NOMO-1 treated with dmso at 0.1 percent for 144 hours (cell line): ENCODE results near the gene IPCEF1.

Source experiments
- DNase-seq: peaks from one replicate; lab custom pipeline; 2025; ENCODE audit not compliant: unreplicated experiment; lab: John Stamatoyannopoulos, UW

The IPCEF1 gene

DNA sequence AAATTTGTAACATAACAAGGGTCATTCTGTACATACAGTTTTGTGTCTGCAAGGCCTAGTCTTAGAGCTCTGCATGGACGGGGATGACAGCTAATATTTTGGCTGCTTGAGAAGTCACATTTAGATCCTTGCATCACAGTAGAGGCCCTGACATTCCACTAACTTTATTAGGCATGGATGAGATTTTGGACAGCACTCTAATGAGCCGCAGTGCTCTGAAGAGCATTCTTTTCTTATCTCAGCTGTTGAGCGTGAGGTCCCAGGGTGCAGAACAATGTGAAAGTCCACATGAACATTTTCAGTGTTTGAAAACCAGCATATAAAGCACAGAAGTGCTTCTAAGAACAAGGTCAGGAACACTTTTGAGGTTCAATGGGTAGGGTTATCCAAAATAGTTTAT, 58.9 kb downstream of the IPCEF1 start:
- no peak for DNase-seq

DNA sequence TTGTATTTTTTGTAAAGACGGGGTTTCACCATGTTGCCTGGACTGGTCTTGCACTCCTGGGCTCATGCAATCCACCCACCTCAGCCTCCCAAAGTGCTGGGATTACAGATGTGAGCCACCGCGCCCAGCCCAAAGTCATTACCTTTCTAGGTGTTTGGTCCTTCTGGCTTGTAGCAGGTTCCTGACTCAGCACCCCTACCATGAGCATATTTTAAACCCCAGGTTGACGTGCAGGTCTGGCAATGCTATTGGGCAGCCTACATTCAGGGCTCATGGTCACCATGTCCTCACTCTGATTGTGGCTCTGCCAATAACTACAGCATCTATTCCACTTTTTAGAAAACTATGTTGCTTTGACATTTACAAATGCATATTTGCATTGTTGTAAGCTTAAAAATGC, 59.4 kb downstream of the IPCEF1 start:
- no peak for DNase-seq

DNA sequence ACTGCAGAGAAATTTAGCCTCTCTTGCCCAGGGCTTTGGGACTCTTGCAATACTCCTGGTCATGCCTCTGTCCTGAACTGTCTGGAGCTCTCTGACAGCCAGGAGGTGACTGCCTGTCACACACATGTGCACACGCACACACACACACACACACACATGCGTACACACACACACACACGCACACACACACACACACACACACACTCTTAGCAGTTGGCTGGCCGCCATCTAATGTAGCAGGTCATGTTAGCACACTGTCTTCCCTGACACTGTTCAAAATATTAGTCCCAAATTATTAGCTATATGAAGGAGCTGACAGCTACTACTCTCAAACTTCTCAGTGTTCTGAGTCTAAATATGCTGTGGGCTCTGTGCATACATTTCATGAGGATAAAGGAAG, 60.9 kb downstream of the IPCEF1 start:
- no peak for DNase-seq

DNA sequence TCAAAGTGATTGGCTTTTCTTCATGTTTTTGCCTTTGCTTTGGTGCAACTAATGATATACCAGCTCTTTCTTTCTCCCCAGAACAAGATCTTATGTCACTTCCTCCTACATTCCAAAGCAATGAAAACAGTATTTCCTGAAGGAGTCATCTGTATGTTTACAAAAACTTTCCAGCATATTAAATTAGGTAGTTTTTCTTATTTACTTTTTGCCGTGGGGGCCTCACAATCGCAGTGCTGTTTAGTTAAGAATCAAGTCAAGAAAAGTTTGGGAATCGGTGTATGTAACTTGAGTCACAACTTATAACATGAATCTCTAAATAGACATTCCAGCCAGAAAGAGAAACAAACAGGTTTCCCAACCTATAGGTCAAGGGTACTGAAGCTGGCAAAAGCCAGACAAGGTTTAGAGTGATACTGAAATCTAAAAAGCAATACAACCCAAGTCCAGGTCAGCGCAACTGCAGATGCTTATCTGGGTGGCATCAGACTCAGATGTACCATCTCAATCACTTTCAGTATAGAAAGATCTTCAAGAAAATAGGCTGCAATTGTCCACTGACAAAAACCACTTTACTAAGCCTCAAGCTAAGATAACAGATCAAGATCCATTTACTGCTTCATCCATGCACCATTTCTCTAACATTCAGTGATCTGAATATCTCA, 63.6 kb downstream of the IPCEF1 start:
- DNase-seq = no peak

DNA sequence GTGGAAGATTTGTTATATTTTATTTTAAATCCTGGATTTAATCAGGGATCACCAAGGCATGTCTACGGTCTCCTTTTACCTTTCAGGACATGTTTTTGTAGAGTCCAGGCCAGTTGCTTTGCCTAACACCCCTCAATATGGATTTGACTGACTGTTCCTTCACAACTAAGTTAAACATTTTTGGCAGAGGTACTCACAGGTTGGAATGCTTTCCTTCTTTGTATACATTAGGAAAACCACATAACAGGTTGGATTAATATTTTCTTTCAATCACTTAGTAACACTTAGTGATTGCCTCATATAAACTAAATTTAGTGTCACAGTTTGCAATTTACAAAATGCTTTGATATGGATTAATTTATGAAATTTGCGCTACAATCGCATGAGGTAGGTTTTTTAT, 64.5 kb downstream of the IPCEF1 start:
- no peak for DNase-seq

DNA sequence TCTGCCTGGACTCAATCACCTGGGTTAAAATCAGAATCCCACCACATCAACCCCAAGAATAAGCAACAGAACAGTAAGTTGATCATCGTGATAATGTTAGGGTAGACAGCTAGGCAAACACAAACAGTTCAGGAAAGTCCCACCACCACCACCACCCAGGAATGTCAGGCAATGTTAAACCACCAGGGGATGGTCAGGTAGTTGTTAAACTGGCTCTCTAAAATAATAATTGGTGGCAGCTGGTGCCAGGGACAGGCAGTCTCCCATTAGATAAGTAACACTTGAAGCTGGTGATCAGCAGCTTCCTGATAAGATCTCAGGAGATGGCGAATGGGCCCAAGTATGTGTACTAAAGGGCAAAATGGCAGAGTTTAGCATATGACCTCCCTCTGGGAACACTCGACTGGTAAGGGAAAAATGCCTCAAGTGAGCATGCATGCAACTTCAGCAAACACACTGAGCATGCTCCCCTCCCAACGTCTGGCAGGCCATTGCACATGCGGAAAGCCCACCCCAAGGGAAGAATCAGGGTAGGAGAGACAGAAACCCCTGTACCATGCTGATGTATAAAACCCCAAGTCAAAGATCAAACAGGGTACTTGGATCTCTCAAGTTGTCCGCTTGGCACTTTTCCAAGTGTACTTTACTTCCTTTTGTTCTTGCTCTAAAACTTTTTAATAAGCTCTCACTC, 66.6 kb downstream of the IPCEF1 start:
- no peak for DNase-seq

DNA sequence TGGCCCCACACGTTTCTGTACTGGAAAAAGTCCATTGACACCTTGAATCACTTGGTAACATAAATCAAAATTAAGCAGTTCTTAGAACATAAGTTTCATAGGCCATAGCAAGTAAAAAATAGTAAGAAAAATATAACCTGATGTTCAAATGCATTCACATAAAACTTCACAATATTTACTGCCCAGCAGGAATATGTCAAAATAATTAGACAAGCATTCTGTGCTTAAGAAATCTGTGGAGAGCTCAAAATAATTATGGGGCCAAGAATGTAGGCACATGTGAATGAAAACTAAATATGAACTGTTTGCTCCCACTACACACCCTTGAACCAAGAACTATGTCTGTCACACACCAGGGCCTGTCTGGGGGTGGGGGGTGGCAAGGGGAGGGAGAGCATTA, 70.8 kb downstream of the IPCEF1 start:
- DNase-seq = no peak

DNA sequence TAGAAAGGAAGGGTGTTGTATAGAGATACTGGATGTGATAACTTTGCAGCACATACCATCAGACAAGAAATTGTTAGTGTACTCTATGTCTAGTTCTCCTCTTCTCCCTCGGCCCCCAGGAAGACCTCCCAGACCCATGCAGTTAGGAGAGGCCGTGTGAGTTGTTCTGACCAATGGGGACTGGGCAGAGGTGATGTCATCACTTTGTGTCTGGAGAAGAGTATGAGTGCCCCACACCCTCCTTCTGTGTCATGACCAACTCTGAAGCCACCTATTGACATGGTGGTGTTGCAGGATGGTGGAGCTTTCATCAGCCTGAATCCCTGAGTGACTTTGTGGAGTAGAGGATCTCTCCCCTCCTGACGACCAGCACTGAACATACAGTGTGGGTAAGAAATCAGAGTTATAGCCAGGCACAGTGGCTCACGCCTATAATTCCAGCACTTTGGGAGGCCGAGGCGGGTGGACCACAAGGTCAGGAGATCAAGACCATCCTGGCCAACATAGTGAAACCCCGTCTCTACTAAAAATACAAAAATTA, 72.2 kb downstream of the IPCEF1 start:
- DNase-seq = no peak

DNA sequence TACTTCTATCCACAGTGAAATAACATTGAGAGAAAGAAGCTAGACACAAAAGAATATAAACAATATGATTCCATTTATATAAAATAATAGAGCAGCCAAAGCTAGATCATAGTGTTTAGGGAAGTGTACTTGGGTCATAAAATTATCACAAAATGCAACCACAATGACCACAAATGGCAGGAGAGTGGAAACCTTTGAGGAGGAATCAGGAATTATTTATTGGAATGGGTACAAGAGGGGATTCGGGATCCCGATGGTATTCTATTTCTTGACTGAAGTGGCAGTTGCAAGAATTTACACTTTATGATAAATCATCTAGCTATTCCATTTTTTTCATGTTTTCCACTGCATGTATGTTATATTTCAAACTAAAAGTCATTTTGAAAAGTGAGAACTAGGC, 76.1 kb downstream of the IPCEF1 start:
- DNase-seq = no peak

DNA sequence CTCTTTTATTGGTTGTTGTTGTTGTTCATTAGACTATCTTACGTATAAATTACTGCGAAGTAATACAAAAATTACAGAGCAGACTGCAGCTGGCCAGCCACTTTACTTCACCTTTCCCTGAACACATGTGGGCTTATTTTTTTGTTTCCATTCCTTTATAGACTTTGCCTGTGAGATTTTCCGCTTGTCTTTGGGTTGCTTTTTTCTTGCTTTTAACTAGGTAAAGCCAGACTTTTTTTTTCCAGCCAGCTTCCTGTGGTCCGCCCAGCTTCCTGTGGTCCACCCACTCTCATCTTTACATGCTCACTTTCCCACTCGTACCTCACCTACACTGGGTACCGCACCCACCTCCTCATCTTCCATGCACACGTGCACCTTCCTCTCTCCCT, 79.0 kb downstream of the IPCEF1 start:
- DNase-seq = no peak

DNA sequence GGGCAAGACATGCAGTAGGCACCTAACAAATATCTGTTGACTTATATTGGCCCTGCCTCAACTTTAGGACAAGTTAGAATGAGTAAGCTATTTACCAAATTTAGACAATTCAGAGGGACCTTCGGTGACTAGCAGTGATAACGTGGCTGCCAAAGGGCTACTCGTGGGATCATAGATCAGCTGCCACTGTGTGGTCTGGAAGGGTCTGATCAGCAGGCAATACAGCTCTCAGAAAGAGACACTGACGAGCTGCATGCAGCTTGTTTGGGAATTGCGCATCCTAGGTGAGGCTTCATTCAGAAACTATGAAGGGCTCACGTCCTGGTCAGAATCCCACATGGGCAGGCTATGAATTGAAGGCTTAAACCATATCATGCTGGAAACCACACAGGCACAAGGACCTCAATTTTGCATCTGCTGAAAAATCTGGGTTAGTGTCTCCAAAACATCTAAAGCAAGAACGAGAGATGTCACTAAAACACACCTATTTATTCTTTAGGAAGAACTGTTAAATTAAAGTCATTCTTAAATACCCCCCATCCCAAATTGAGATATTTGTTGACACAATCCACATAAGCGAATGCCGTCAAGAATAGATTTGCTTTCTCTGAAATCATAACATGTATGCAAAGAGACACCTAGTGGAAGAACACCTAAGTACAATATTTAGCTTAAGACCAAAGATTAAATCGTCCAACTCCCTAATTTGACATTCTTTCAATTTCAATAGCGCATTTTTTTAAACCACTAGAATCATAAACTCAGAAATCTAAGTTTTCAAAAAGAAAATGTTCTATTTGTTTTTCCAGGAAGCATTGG, 79.6 kb downstream of the IPCEF1 start:
- DNase-seq = no peak

DNA sequence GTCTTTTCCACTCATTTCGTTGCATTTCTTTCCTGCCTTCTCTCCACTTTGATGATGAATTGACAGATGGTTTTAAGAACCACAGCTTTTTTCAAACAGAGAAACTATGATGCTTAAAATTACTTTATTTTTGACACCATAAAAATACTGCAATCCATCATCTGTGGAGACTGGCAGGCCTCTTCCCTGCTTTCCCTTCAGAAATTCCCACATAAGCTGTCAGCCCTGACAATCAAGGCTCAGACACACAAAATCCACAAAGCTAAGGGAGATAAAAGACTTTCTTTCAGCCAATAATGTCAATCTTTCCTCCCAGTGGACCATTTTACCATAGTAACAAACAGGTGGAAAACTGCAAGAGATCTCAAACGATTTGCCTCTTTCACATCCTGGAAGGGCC, 82.4 kb downstream of the IPCEF1 start:
- no peak for DNase-seq

DNA sequence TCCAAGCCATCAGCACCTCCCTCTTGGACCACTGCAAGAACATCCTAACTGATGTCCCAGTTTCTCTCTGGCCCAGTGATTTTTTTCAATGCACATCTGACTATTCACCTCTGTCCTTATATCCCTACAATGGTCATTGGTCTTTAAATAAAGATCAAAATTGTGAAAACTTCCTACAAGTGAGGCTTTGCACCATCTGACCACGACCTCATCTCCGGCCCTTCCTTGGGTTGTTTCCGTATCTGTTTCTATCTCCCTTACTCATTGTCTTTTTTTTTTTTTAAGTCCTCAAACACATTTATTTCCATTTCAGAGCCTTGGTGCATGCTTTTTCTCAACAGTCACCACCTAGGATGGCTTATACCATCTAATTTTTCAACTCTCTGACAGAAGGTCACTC, 88.1 kb downstream of the IPCEF1 start:
- DNase-seq = no peak

DNA sequence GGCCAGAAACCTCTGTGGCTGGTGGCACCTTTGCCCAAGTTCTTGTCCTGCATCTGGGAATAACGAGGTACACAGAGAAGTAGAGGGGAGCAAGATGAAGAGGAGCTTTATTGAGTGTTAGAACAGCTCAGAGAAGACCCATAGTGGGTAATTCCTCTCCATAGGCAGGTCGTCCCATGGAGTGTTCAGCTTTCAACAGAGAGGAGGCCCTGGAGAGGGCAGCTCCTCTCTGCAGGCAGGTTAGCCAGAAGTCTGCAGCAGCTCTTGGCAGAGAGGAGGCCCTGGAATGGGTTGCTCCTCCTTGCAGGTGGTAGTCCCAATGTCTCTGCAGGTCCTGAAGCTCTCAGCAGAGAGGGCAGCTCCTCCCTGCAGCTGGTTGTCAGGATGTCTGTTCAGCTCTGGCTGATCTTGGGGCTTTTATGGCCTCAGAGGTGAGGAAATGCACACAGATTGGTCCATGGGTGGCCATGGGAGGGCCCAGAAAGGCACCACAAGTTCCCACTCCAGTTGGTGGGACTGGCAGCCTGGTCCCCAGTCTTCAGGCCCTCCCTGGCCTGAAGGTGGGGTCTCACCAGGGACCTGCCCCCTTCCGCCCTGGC, 89.0 kb downstream of the IPCEF1 start:
- no peak for DNase-seq

DNA sequence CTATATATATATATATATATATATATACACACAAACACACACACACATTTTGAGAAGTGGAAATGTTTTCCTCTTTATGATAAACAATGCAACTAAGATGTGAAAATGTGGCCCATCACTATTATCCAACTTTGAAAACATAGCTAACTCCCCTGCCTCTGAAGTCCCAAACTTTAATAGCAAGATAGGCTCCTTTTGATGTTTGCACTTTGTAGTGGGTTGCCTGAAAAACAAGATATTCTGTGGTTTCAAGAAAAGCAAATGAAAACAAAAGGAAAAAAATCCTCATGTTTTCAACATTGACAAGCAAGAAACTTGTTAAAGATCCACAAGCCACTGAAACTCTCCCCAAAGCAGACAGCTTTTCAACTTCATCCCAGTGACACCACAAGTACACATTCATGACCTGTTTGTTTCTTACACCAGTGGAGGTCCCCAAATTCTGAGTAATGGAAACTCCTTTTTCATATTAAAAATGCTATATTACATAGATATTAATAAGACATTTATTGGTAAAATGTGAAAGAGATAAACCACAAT, 90.0 kb downstream of the IPCEF1 start:
- no peak for DNase-seq

DNA sequence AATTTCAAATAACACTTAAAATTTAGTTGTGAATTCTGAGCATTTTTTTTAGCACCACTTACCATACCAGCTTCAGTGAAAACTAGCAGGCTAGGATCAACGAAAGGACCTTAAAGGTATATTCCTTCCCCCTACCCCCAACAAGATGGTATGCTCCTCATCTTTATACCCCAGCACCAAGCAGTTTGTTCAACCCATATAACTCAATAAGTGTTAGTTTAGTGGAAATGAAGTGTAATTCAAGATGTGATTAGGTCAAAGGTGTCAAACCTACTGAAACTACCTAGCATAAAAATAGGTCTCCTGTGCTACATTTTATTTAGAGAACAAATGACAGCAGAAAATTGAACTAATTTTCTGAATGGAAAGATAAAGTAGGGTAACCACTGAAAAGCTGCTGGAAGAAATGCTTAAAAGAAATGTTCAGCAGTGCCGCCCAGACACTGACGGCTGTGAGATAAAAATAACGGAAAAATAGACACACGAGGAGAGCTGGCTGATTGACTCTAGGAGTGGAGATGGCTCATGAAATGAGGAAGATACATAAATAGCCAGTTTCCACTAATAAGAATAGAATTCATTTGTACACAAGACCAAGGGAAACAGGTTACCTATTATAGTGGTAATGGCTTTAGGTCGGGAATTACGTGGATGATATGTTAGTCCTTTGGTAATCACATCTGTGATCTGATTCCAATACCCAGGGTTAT, 94.8 kb downstream of the IPCEF1 start:
- peak; percentile 12 for DNase-seq

DNA sequence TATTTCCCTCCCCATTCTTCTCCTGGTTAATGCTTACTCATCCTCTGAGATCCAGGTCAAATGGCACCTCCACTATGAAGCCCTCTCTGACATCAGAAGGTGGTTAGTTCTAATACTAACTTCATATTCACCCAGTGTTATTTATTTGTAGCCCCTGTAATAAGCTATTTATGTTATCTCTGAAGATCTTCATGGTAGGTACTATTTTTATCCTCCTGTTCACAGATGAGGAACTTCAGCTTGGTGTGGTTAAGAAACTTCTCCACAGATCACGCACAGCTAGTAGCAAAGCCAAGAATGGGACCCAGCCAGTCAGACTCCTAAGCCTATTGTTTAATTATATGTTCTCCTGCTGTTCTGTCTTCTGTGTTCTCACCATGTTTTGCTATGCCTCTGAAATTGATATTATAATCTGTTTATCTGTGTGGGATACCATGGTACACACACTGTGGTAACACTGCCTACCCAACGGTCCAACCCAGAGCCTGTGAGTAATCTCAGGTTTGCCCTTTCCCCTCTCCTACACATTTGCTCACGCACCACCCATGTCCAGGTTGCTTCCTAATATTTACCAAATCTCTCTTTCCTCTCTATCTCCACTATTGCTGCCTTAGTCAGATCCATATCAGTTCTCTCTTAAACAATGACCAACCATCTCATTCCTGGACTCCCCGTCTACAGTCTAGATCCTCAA, 98.4 kb downstream of the IPCEF1 start:
- peak; percentile 69 for DNase-seq

DNA sequence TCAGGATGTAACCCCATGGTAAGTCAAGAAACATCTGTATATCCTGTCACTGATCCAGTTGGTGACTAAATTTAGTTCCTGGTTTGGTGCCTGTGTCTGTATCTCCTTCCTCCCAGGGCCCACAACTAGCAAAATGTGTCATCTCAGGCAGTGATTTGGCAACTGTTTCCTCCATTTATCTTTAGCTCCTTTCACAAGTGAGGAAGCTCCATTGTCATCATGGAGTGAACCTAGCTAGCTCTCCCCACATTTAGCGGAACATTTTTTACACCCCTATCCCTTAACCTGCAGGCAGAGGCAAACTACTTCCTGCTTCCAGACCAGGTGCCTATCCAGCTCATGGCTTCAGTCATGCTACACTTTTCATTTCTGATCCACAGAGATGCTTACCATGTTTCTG, 99.5 kb downstream of the IPCEF1 start:
- peak; percentile 84 for DNase-seq

DNA sequence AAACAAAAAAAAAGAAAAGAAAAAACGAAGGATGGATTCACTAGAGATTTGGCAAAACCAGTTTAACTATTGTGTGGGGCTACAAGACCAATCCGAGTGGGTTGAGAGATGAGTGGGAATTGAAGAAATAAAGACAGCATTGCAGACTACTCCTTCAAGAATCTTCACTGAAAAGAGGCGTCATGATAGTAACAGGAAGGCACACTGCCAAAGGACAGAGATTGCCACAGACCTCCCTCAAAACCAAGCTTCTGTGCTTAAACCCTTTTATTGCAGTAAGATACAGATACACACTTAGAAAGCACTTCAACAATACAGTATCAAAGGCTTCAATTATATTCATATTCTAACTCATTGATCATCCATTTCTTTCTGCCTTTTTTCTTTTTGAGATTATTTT, 103.9 kb downstream of the IPCEF1 start:
- DNase-seq = no peak

DNA sequence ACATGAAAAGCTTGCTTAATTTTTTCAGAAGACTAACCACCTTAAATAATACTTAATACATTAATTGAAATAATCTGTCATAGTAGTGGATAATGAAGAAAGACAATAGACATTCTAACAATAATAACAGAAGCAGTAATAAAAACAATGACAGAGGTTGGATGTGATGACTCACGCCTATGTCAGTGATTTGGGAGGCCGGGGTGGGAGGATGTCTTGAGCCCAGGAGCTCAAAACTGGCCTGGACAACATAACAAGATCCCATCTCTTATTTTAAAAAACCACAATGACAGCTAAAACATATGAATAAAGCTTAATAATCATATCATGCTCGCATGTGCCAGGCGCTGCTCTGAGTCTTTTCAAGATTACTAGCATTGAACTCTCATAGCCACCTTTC, 105.5 kb downstream of the IPCEF1 start:
- DNase-seq = no peak
